Caco-2 (cell line): ENCODE results near the gene COL24A1. TPM values are rescaled to one million over a fixed set of nuclear protein-coding genes. Genes with fewer than 3 reads are reported as not detected.

Experiments
- BruUV-seq: library from RNA; stranded (reverse); fragments of 400-500 nt; replicated peaks from 2 replicates; lab custom pipeline; 2021; lab: Mats Ljungman, UMichigan
- CTCF ChIA-PET: fragments of 300-600 bp; sonication (Branson Sonifier 250); formaldehyde crosslinking; loops from one replicate; lab custom pipeline; 2022; ENCODE audit warnings: antibody characterized with exemption; lab: Charles Lee
- POLR2A ChIA-PET: fragments of 300-600 bp; sonication (Branson Sonifier 250); formaldehyde crosslinking; loops from one replicate; lab custom pipeline; 2022; ENCODE audit warnings: antibody characterized with exemption; lab: Charles Lee
- DNase-seq, 2 experiments: peaks; one replicate each; pipeline versions ENCODE4 v3.0.0 to v3.0.0-alpha.2; 2020 to 2022
- H3K27me3 ChIP-seq: replicated peaks from 2 replicates; pipeline ENCODE4 v1.6.0; 2011; ENCODE audit warnings: low read length; ENCODE audit not compliant: control insufficient read depth, insufficient read depth
- H3K36me3 ChIP-seq: 2 replicates; pipeline ENCODE4 v1.5.1; 2011; ENCODE audit warnings: low read length; ENCODE audit not compliant: control insufficient read depth, insufficient read depth
- H3K4me1 ChIP-seq: fragments of 250-450 bp; sonication (Bioruptor Pico); 2 replicates; pipeline ENCODE4 v1.5.1; 2020; ENCODE audit warnings: mild to moderate bottlenecking
- H3K4me3 ChIP-seq: 2 replicates; pipeline ENCODE4 v1.5.1; 2011; ENCODE audit warnings: low read depth, mild to moderate bottlenecking, control low read depth, low read length
- H3K9me3 ChIP-seq: fragments of 250-450 bp; sonication (Bioruptor Pico); 2 replicates; pipeline ENCODE4 v1.5.1; 2020; ENCODE audit warnings: mild to moderate bottlenecking, moderate library complexity
- H3K27ac Mint-ChIP-seq: one replicate; pipeline ENCODE4 v1.8.0; 2022; ENCODE audit warnings: mixed read lengths; ENCODE audit not compliant: unreplicated experiment
- H3K27me3 Mint-ChIP-seq: one replicate; pipeline ENCODE4 v1.8.0; 2022; ENCODE audit warnings: mixed read lengths; ENCODE audit not compliant: insufficient read depth, unreplicated experiment
- H3K36me3 Mint-ChIP-seq: one replicate; pipeline ENCODE4 v1.8.0; 2022; ENCODE audit warnings: mild to moderate bottlenecking, mixed read lengths; ENCODE audit not compliant: insufficient read depth, unreplicated experiment
- H3K4me1 Mint-ChIP-seq: one replicate; pipeline ENCODE4 v1.8.0; 2022; ENCODE audit warnings: low read depth, mixed read lengths; ENCODE audit not compliant: unreplicated experiment
- H3K4me3 Mint-ChIP-seq: one replicate; pipeline ENCODE4 v1.8.0; 2022; ENCODE audit warnings: mild to moderate bottlenecking, moderate library complexity, mixed read lengths; ENCODE audit not compliant: unreplicated experiment
- H3K9me3 Mint-ChIP-seq: one replicate; pipeline ENCODE4 v1.8.0; 2022; ENCODE audit warnings: mixed read lengths; ENCODE audit not compliant: unreplicated experiment
- intact Hi-C: fragments of 100-400 bp; cut with micrococcal nuclease; formaldehyde crosslinking; loops from one replicate; pipeline ENCODE4 v1.10.0; 2022; ENCODE audit not compliant: unreplicated experiment
- total RNA-seq: library from RNA; stranded (reverse); gene quantifications from 2 replicates; pipeline ENCODE4 v1.2.3, GENCODE V29; 2022
- TF ChIP-seq, protein P1 (sequence below), 2 experiments: fragments of 200-600 bp in 1 of 2; IDR thresholded peaks; 1 replicate in 1 of 2; 2 replicates in 1 of 2; pipeline versions ENCODE4 v1.5.1 to v1.8.0; 2011 to 2022; ENCODE audit warnings: antibody characterized with exemption in 1 of 2, control low read depth in 1 of 2, inconsistent platforms in 1 of 2, low read depth in 1 of 2, low read length in 1 of 2, mild to moderate bottlenecking in 1 of 2, moderate library complexity in 1 of 2; ENCODE audit not compliant: insufficient read depth in 1 of 2, severe bottlenecking in 1 of 2, unreplicated experiment in 1 of 2

COL24A1 gene
- total RNA-seq, 1 experiment from 2014 or later, result 0.07 TPM

DNA sequence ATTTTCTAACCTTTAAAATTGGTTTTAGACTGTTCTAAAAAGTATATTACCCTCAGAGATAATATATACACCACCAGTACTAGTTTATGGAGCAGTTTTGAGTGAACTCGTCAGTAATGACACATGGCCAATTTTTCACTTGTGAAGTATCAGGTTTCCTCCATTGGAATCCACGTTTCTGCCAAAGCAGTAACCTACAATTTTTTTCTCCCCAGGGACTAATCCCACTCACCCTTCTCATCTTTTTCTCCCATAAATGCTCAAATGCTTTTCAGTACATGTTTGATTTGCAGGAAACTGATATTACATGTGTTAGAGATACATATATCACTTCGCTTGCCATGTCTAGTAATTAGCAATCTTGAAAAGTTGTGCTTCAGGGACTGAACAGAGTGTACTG lies 94.1 kb downstream of the COL24A1 start:
- no TSS peak for BruUV-seq
- Mint-ChIP-seq H3K36me3 (no peaks in the 10 kb centered on the region), H3K27ac (no peak overlapping the region), H3K4me3 (no peak overlapping the region), H3K4me1 (no peaks in the 10 kb centered on the region), H3K9me3 (no peaks in the 10 kb centered on the region), H3K27me3 (no peaks in the 10 kb centered on the region)
- no peak for DNase-seq
- intact Hi-C loops, result no loop called here
- CTCF ChIA-PET, result no interaction called here
- POLR2A ChIA-PET, result no interaction called here
- H3K9me3 ChIP-seq, result no peaks in the 10 kb centered on the region
- H3K4me3 ChIP-seq, result no peak overlapping the region
- no peaks in the 10 kb centered on the region for H3K27me3 ChIP-seq
- H3K36me3 ChIP-seq, result no peaks in the 10 kb centered on the region
- TF ChIP-seq, protein P1, sequence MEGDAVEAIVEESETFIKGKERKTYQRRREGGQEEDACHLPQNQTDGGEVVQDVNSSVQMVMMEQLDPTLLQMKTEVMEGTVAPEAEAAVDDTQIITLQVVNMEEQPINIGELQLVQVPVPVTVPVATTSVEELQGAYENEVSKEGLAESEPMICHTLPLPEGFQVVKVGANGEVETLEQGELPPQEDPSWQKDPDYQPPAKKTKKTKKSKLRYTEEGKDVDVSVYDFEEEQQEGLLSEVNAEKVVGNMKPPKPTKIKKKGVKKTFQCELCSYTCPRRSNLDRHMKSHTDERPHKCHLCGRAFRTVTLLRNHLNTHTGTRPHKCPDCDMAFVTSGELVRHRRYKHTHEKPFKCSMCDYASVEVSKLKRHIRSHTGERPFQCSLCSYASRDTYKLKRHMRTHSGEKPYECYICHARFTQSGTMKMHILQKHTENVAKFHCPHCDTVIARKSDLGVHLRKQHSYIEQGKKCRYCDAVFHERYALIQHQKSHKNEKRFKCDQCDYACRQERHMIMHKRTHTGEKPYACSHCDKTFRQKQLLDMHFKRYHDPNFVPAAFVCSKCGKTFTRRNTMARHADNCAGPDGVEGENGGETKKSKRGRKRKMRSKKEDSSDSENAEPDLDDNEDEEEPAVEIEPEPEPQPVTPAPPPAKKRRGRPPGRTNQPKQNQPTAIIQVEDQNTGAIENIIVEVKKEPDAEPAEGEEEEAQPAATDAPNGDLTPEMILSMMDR (IDR thresholded peaks at IDR 0.05; ENCODE audit: insufficient read depth in 1 of 2, low read depth in 1 of 2, low read length in 1 of 2, severe bottlenecking in 1 of 2, unreplicated experiment in 1 of 2), result no peak
- no peaks in the 10 kb centered on the region for H3K4me1 ChIP-seq

DNA sequence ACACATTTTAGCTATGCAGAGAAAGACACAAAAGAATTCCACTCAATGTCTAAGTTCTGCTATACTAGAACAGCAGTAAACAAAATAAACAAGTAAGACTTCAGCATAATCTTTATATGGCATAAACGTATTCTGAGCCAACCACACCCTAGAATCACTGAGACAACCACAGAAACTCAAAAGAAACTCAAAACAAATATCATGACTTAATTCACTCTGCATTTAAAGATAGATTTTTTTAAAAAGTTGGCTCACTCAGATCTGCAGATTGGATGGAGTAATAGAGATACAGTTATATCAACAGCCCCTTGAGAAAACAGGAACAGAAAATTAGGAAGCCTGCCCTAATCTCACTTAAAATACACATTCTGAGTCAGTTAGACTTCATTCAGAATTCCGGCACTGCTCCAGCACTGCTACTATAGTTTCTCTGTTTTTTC lies 95.0 kb downstream of the COL24A1 start:
- TF ChIP-seq, protein P1 (IDR thresholded peaks at IDR 0.05; ENCODE audit: insufficient read depth in 1 of 2, low read depth in 1 of 2, low read length in 1 of 2, severe bottlenecking in 1 of 2, unreplicated experiment in 1 of 2), result no peak
- intact Hi-C loops, result no loop called here
- ChIA-PET CTCF (interaction anchor here (0.7 kb wide), 1 partner anchor 9 kb away, joined by 3 read pairs; no protein-coding TSS in a partner anchor), POLR2A (no interaction called here)
- Histone ChIP-seq H3K36me3 (no peaks in the 10 kb centered on the region), H3K27me3 (no peaks in the 10 kb centered on the region), H3K4me3 (no peak overlapping the region), H3K9me3 (no peaks in the 10 kb centered on the region), H3K4me1 (no peaks in the 10 kb centered on the region)
- H3K27me3 Mint-ChIP-seq, result no peaks in the 10 kb centered on the region
- H3K4me3 Mint-ChIP-seq, result no peak overlapping the region
- no TSS peak for BruUV-seq
- H3K9me3 Mint-ChIP-seq, result no peaks in the 10 kb centered on the region
- no peaks in the 10 kb centered on the region for H3K36me3 Mint-ChIP-seq
- no peaks in the 10 kb centered on the region for H3K4me1 Mint-ChIP-seq
- no peak for DNase-seq
- no peak overlapping the region for H3K27ac Mint-ChIP-seq

DNA sequence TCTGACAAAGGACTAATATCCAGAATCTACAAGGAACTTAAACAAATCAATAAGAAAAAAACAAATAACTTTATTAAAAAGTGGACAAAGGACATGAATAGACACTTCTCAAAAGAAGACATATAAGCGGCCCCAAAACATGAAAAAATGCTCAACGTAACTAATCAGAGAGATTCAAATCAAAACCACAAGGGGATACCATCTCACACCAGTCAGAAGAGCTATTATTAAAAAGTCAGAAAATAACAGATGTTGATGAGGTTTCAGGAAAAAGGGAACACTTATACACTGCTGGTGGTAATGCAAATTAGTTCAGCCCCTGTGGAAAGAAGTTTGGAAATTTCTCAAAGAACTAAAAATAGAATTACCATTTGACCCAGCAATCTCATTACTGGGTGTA lies 102.2 kb downstream of the COL24A1 start:
- no peaks in the 10 kb centered on the region for H3K9me3 Mint-ChIP-seq
- H3K4me3 ChIP-seq, result no peak overlapping the region
- TF ChIP-seq, protein P1 (IDR thresholded peaks at IDR 0.05; ENCODE audit: insufficient read depth in 1 of 2, low read depth in 1 of 2, low read length in 1 of 2, severe bottlenecking in 1 of 2, unreplicated experiment in 1 of 2), result no peak
- H3K4me1 Mint-ChIP-seq, result no peaks in the 10 kb centered on the region
- no peak overlapping the region for H3K4me3 Mint-ChIP-seq
- POLR2A ChIA-PET, result no interaction called here
- CTCF ChIA-PET, result no interaction called here
- H3K27me3 Mint-ChIP-seq, result no peaks in the 10 kb centered on the region
- no peak for DNase-seq
- no peaks in the 10 kb centered on the region for H3K4me1 ChIP-seq
- no peaks in the 10 kb centered on the region for H3K36me3 ChIP-seq
- no TSS peak for BruUV-seq
- no peak overlapping the region for H3K27ac Mint-ChIP-seq
- H3K36me3 Mint-ChIP-seq, result no peaks in the 10 kb centered on the region
- intact Hi-C loops, result no loop called here
- H3K9me3 ChIP-seq, result no peaks in the 10 kb centered on the region
- H3K27me3 ChIP-seq, result no peaks in the 10 kb centered on the region
